PC-3 (cell line): Measurements from ENCODE around the gene SLC31A1. TPM values are rescaled to one million over a fixed set of nuclear protein-coding genes. Genes with fewer than 3 reads are reported as not detected.

Experiments
- ATAC-seq: fragments of 200-7000 bp; cut with Tn5 transposase; 2 replicates; pipeline ENCODE4 v1.9.1; 2020; ENCODE audit warnings: mild to moderate bottlenecking, moderate library complexity
- Bru-seq: library from RNA; stranded (reverse); fragments of 400-500 nt; gene quantifications from one replicate; lab custom pipeline; 2021; lab: Mats Ljungman, UMichigan
- BruChase-seq, 2 experiments: library from RNA; stranded (reverse); fragments of 400-500 nt; gene quantifications; one replicate each; lab custom pipeline; 2021; lab: Mats Ljungman, UMichigan
- BruUV-seq: library from RNA; stranded (reverse); fragments of 400-500 nt; replicated peaks from 2 replicates; lab custom pipeline; 2021; lab: Mats Ljungman, UMichigan
- CTCF ChIA-PET: fragments of 300-600 bp; sonication (Branson Sonifier 250); formaldehyde crosslinking; loops from one replicate; lab custom pipeline; 2022; ENCODE audit warnings: antibody characterized with exemption; lab: Charles Lee
- POLR2A ChIA-PET: fragments of 300-600 bp; sonication (Branson Sonifier 250); formaldehyde crosslinking; loops from one replicate; lab custom pipeline; 2022; ENCODE audit warnings: antibody characterized with exemption; ENCODE audit not compliant: unreplicated experiment; lab: Charles Lee
- DNase-seq: peaks from one replicate; pipeline ENCODE4 v3.0.0-alpha.2; 2015
- H2AFZ ChIP-seq: fragments of 300-600 bp; sonication (generic); 2 replicates; pipeline ENCODE4 v1.6.0; 2016; ENCODE audit warnings: antibody characterized with exemption, low read length
- H3F3A ChIP-seq: fragments of 300-600 bp; sonication (generic); one replicate; pipeline ENCODE4 v1.6.0; 2017; ENCODE audit warnings: antibody characterized with exemption, low read length, control low read depth, mild to moderate bottlenecking; ENCODE audit not compliant: unreplicated experiment
- H3K27ac ChIP-seq: fragments of 300-600 bp; sonication (generic); 2 replicates; pipeline ENCODE4 v1.5.1; 2016; ENCODE audit warnings: mild to moderate bottlenecking, low read length
- H3K27me3 ChIP-seq: fragments of 300-600 bp; sonication (generic); 2 replicates; pipeline ENCODE4 v1.6.1; 2016; ENCODE audit warnings: low read length, mixed read lengths
- H3K36me3 ChIP-seq: fragments of 300-600 bp; sonication (generic); 2 replicates; pipeline ENCODE4 v1.6.1; 2016; ENCODE audit warnings: low read depth, mixed run types, low read length, mixed read lengths
- H3K4me1 ChIP-seq: fragments of 300-600 bp; sonication (generic); 2 replicates; pipeline ENCODE4 v1.5.1; 2016; ENCODE audit warnings: low read length; ENCODE audit not compliant: insufficient read depth
- H3K4me2 ChIP-seq: fragments of 300-600 bp; sonication (generic); 2 replicates; pipeline ENCODE4 v1.6.0; 2016; ENCODE audit warnings: low read length
- H3K4me3 ChIP-seq: fragments of 300-600 bp; sonication (generic); 2 replicates; pipeline ENCODE4 v1.5.1; 2016; ENCODE audit warnings: mild to moderate bottlenecking, low read length, mixed read lengths
- H3K79me2 ChIP-seq: fragments of 300-600 bp; sonication (generic); 2 replicates; pipeline ENCODE4 v1.6.1; 2017; ENCODE audit warnings: low read length, mixed read lengths
- H3K9ac ChIP-seq: fragments of 300-600 bp; sonication (generic); 2 replicates; pipeline ENCODE4 v1.6.0; 2016; ENCODE audit warnings: mild to moderate bottlenecking, low read length
- H3K9me2 ChIP-seq: fragments of 300-600 bp; sonication (generic); replicated peaks from 2 replicates; pipeline ENCODE4 v1.6.1; 2016; ENCODE audit warnings: mixed run types, low read length, mixed read lengths
- H3K9me3 ChIP-seq: fragments of 300-600 bp; sonication (generic); 2 replicates; pipeline ENCODE4 v1.6.1; 2016; ENCODE audit warnings: low read length, mixed read lengths
- H4K20me1 ChIP-seq: fragments of 300-600 bp; sonication (generic); 2 replicates; pipeline ENCODE4 v1.6.1; 2016; ENCODE audit warnings: low read length, mixed read lengths
- CTCF ChIP-seq: fragments of 300-600 bp; sonication (generic); conservative IDR thresholded peaks from 2 replicates; pipeline ENCODE4 v1.5.1; 2017; ENCODE audit warnings: antibody characterized with exemption, low read depth, mild to moderate bottlenecking, low read length
- EZH2 ChIP-seq: fragments of 300-600 bp; sonication (generic); IDR thresholded peaks from one replicate; pipeline ENCODE4 v1.6.1; 2017; ENCODE audit warnings: antibody characterized with exemption, mild to moderate bottlenecking, low read length; ENCODE audit not compliant: unreplicated experiment
- EZH2phosphoT487 ChIP-seq: fragments of 300-600 bp; sonication (generic); IDR thresholded peaks from 2 replicates; pipeline ENCODE4 v1.6.1; 2018; ENCODE audit warnings: mild to moderate bottlenecking, antibody characterized with exemption, low read length, borderline replicate concordance
- intact Hi-C: fragments of 100-400 bp; cut with micrococcal nuclease; formaldehyde crosslinking; loops from 2 replicates; pipeline ENCODE4 v1.9.0; 2023
- long read RNA-seq: library from polyadenylated mRNA; unstranded; transcript quantifications from one replicate; pipeline ENCODE4 v2.0.0, GENCODE V29; 2021; ENCODE audit not compliant: unreplicated experiment
- total RNA-seq: library from RNA; depleted of rRNA; stranded (reverse); fragments of >200 nt; gene quantifications from 2 replicates; pipeline ENCODE4 v1.2.3, GENCODE V29; 2014; rRNA removed

Gene SLC31A1
- total RNA-seq: 9.2 and 9.7 TPM in 2 replicates
- Bru-seq, nascent RNA: percentile 81 among the genes with signal in this experiment
- percentile 90 among the genes with signal in this experiment for BruChase-seq, experiment 1, labeled RNA remaining after a 6-hour chase
- BruChase-seq, experiment 2, labeled RNA remaining after a 2-hour chase: percentile 84 among the genes with signal in this experiment
- long read RNA-seq, full-length matches to known transcripts: 87 of 112 reads
- long read RNA-seq, partial matches to known transcripts: 7 of 112 reads
- long read RNA-seq, other reads (novel, unspliced or antisense): 18 of 112 reads

- Histone ChIP-seq H3K9ac (peak within 1 kb of the TSS; percentile 92), H3K9me2 (no peaks in the 10 kb centered on the region), H4K20me1 (no peaks in the 10 kb centered on the region), H3K9me3 (no peaks in the 10 kb centered on the region), H3K27ac (peak within 1 kb of the TSS; percentile 55), H2AFZ (peak within 1 kb of the TSS; percentile 96), H3K4me1 (peaks cover 25% of the 10 kb centered on the region), H3K4me3 (peak within 1 kb of the TSS; percentile 88), H3K27me3 (no peaks in the 10 kb centered on the region), H3K36me3 (no peaks in the 10 kb centered on the region; the same call in 1 of the 2 replicates), H3K4me2 (peak within 1 kb of the TSS; percentile 94), H3K79me2 (peaks cover 73% of the 10 kb centered on the region), H3F3A (no peaks in the 10 kb centered on the region)
- POLR2A ChIA-PET: no interaction called here
- intact Hi-C loops: loop anchor here (2.0 kb wide), 1 partner anchor 54 kb away; the partner anchor contains the start of genes CDC26 and PRPF4
- peak; percentile 96 for ATAC-seq
- TF ChIP-seq EZH2phosphoT487: no peak
- no peak for TF ChIP-seq CTCF
- TF ChIP-seq EZH2: no peak
- DNase-seq: peak; percentile 95
- BruUV-seq: no TSS peak
- CTCF ChIA-PET: interaction anchor here (0.6 kb wide), 1 partner anchor 37 kb away, joined by 6 read pairs; no protein-coding TSS in a partner anchor
Measured at GRCh38 chr9:113221003-113221799, at the start of gene SLC31A1, which contains the start of gene FKBP15. TSS of gene SLC31A1 (plus strand) at chr9:113221544. CDS start at chr9:113256149, 34,605 bp downstream. TSS of gene FKBP15 (minus strand) at chr9:113221277. CDS start at chr9:113221243, 34 bp downstream.

GRCh38 chr9:113173341-113173740 lies 48.0 kb upstream of the SLC31A1 start:
- no peak for DNase-seq
- ATAC-seq: no peak
- Histone ChIP-seq H3K9me2 (no peaks in the 10 kb centered on the region), H3F3A (no peaks in the 10 kb centered on the region), H3K4me1 (no peaks in the 10 kb centered on the region), H3K9ac (no peak overlapping the region), H3K36me3 (peaks cover 38% of the 10 kb centered on the region), H4K20me1 (no peaks in the 10 kb centered on the region), H3K79me2 (no peaks in the 10 kb centered on the region), H3K4me2 (no peak overlapping the region), H3K9me3 (no peaks in the 10 kb centered on the region), H3K27me3 (no peaks in the 10 kb centered on the region), H3K4me3 (no peak overlapping the region), H3K27ac (no peak overlapping the region), H2AFZ (no peak overlapping the region)
- POLR2A ChIA-PET: no interaction called here
- intact Hi-C loops: no loop called here
- CTCF ChIA-PET: no interaction called here
- TF ChIP-seq EZH2: no peak
- no peak for TF ChIP-seq EZH2phosphoT487
- no peak for TF ChIP-seq CTCF
- BruUV-seq: no TSS peak
